Hepatocyte (in vitro differentiated cells): ENCODE results near the gene MAP7. TPM values are rescaled to one million over a fixed set of nuclear protein-coding genes. Genes with fewer than 3 reads are reported as not detected.
A peak's percentile ranks its signal among the peaks of the same experiment; 100 is the strongest.

ENCODE experiments used
- DNase-seq: peaks from one replicate; pipeline ENCODE4 v3.0.0-alpha.2; 2016; ENCODE audit warnings: low spot score
- H2AFZ ChIP-seq: fragments of 200-600 bp; sonication (generic); 2 replicates; pipeline ENCODE4 v1.6.0; 2016; ENCODE audit warnings: antibody characterized with exemption, mild to moderate bottlenecking
- H3K27ac ChIP-seq: fragments of 200-600 bp; sonication (generic); 2 replicates; pipeline ENCODE4 v1.5.1; 2016; ENCODE audit warnings: mild to moderate bottlenecking
- H3K27me3 ChIP-seq: fragments of 200-600 bp; sonication (generic); 2 replicates; pipeline ENCODE4 v1.6.1; 2016
- H3K36me3 ChIP-seq: fragments of 200-600 bp; sonication (generic); replicated peaks from 2 replicates; pipeline ENCODE4 v1.5.1; 2016; ENCODE audit warnings: low read depth; ENCODE audit not compliant: insufficient read depth
- H3K4me1 ChIP-seq: fragments of 200-600 bp; sonication (generic); 2 replicates; pipeline ENCODE4 v1.5.1; 2016; ENCODE audit warnings: mild to moderate bottlenecking, moderate library complexity; ENCODE audit not compliant: insufficient read depth
- H3K4me2 ChIP-seq: fragments of 200-600 bp; sonication (generic); 2 replicates; pipeline ENCODE4 v1.6.0; 2016
- H3K4me3 ChIP-seq: fragments of 200-600 bp; sonication (generic); 2 replicates; pipeline ENCODE4 v1.5.1; 2016; ENCODE audit warnings: mild to moderate bottlenecking
- H3K79me2 ChIP-seq: fragments of 200-600 bp; sonication (generic); 2 replicates; pipeline ENCODE4 v1.6.0; 2017; ENCODE audit warnings: mild to moderate bottlenecking
- H3K9me2 ChIP-seq: fragments of 200-600 bp; sonication (generic); replicated peaks from 2 replicates; pipeline ENCODE4 v1.6.0; 2017; ENCODE audit warnings: mild to moderate bottlenecking; ENCODE audit not compliant: insufficient read depth
- H3K9me3 ChIP-seq: fragments of 200-600 bp; sonication (generic); 2 replicates; pipeline ENCODE4 v1.5.1; 2016; ENCODE audit warnings: low read depth, mild to moderate bottlenecking
- H4K20me1 ChIP-seq: fragments of 200-600 bp; sonication (generic); 2 replicates; pipeline ENCODE4 v1.6.0; 2016; ENCODE audit warnings: mild to moderate bottlenecking; ENCODE audit not compliant: insufficient read depth, poor library complexity, severe bottlenecking
- CTCF ChIP-seq: fragments of 200-600 bp; sonication (generic); IDR thresholded peaks from 2 replicates; pipeline ENCODE4 v1.5.1; 2016; ENCODE audit warnings: antibody characterized with exemption, mild to moderate bottlenecking; ENCODE audit not compliant: poor library complexity
- EZH2 ChIP-seq: fragments of 200-600 bp; sonication (generic); IDR thresholded peaks from 2 replicates; pipeline ENCODE4 v1.6.1; 2016; ENCODE audit warnings: antibody characterized with exemption, mild to moderate bottlenecking, borderline replicate concordance
- EZH2phosphoT487 ChIP-seq: fragments of 200-600 bp; sonication (generic); IDR thresholded peaks from one replicate; pipeline ENCODE4 v1.6.1; 2018; ENCODE audit warnings: antibody characterized with exemption, mild to moderate bottlenecking, low read depth, moderate library complexity; ENCODE audit not compliant: unreplicated experiment, severe bottlenecking
- WGBS: methylation state at CpG from one replicate; pipeline ENCODE4 v1.1.6; 2016; ENCODE audit warnings: low lambda C conversion rate; ENCODE audit errors: missing lambda C conversion rate; 5-methylcytosine and 5-hydroxymethylcytosine counted together
- polyA plus RNA-seq: library from polyadenylated mRNA; unstranded; fragments of >200 nt; fragmentation: Nextera tagmentation; extraction: Ambion mirVana; gene quantifications from 2 replicates; pipeline ENCODE4 v1.2.1, GENCODE V29; 2016
- total RNA-seq: library from RNA; depleted of rRNA; stranded (reverse); fragments of >200 nt; gene quantifications from 2 replicates; pipeline ENCODE4 v1.2.3, GENCODE V29; 2014

The MAP7 gene
- total RNA-seq (22.9 and 24.1 TPM in 2 replicates), polyA plus RNA-seq (13.4 and 14.4 TPM in 2 replicates)

GRCh38 chr6:136550330-136551071 is at the start of gene MAP7:
Gene MAP7 (minus strand): TSS chr6:136550422. CDS start chr6:136550408, 14 bp downstream.
- H3K9me3 ChIP-seq = no peaks in the 10 kb centered on the region
- TF ChIP-seq EZH2phosphoT487 = no peak
- peak; percentile 89 for TF ChIP-seq CTCF
- H2AFZ ChIP-seq = peak within 1 kb of the TSS; percentile 94

GRCh38 chr6:136599329-136600011 is 49.2 kb upstream of the MAP7 start:
- WGBS = 87% methylated on average over 10 of the region's 10 CpGs
- H3K27me3 ChIP-seq = no peaks in the 10 kb centered on the region
- no peak overlapping the region for H2AFZ ChIP-seq
- no peak for DNase-seq
- H3K4me1 ChIP-seq = peaks cover 9% of the 10 kb centered on the region
- TF ChIP-seq CTCF = no peak
- TF ChIP-seq EZH2phosphoT487 = no peak
- H3K79me2 ChIP-seq = no peaks in the 10 kb centered on the region
- no peaks in the 10 kb centered on the region for H4K20me1 ChIP-seq
- H3K27ac ChIP-seq = no peak overlapping the region
- H3K4me2 ChIP-seq = no peak overlapping the region
- H3K9me3 ChIP-seq = no peaks in the 10 kb centered on the region
- no peak overlapping the region for H3K4me3 ChIP-seq
- H3K9me2 ChIP-seq = no peaks in the 10 kb centered on the region
- H3K36me3 ChIP-seq = no peaks in the 10 kb centered on the region

More at GRCh38 chr6:136550330-136551071, at the start of gene MAP7:
- Histone ChIP-seq H3K4me3 (peak within 1 kb of the TSS; percentile 68), H3K9me2 (no peaks in the 10 kb centered on the region), H4K20me1 (peaks cover 6% of the 10 kb centered on the region), H3K4me2 (peak within 1 kb of the TSS; percentile 95), H3K27me3 (peaks cover 11% of the 10 kb centered on the region), H3K27ac (peak within 1 kb of the TSS; percentile 95), H3K4me1 (no peaks in the 10 kb centered on the region), H3K79me2 (peaks cover 39% of the 10 kb centered on the region), H3K36me3 (no peaks in the 10 kb centered on the region)
- 1% methylated on average over 71 of the region's 79 CpGs for WGBS
- DNase-seq = peak; percentile 96

GRCh38 chr6:136598048-136598447 is 47.8 kb upstream of the MAP7 start:
- WGBS = 96% methylated on average over 3 of the region's 3 CpGs

More at GRCh38 chr6:136598048-136598447, 47.8 kb upstream of the MAP7 start:
- TF ChIP-seq EZH2 (no peak), EZH2phosphoT487 (no peak), CTCF (no peak)
- no peak for DNase-seq
- Histone ChIP-seq H3K9me3 (no peaks in the 10 kb centered on the region), H3K4me2 (no peak overlapping the region), H3K79me2 (no peaks in the 10 kb centered on the region), H2AFZ (no peak overlapping the region), H3K36me3 (no peaks in the 10 kb centered on the region), H3K4me1 (peaks cover 9% of the 10 kb centered on the region), H3K9me2 (no peaks in the 10 kb centered on the region), H3K27me3 (no peaks in the 10 kb centered on the region), H3K4me3 (no peak overlapping the region), H4K20me1 (no peaks in the 10 kb centered on the region), H3K27ac (no peak overlapping the region)
